CD4-positive, alpha-beta T cell treated with Interferon alpha-2 for 1 hour (primary cell): ENCODE measurements around the gene ACTRT2.

Source experiments
- DNase-seq, 2 donors: peaks; one replicate each; pipeline ENCODE4 v3.0.0-alpha.2; 2020 to 2022

ACTRT2 gene

GRCh38 chr1:2983706-2984398 lies 37.4 kb upstream of the ACTRT2 start:
- DNase-seq: no peak

GRCh38 chr1:2984399-2985061 lies 36.7 kb upstream of the ACTRT2 start:
- DNase-seq: no peak

GRCh38 chr1:2985067-2985561 lies 36.2 kb upstream of the ACTRT2 start:
- no peak for DNase-seq

GRCh38 chr1:2985694-2986548 lies 35.3 kb upstream of the ACTRT2 start:
- no peak for DNase-seq

- DNase-seq: no peak
These were observed 34.5 kb upstream of the ACTRT2 start for GRCh38 chr1:2986549-2987305.

GRCh38 chr1:2987773-2988172 lies 33.5 kb upstream of the ACTRT2 start:
- DNase-seq: no peak

GRCh38 chr1:2988256-2988655 lies 33.0 kb upstream of the ACTRT2 start:
- DNase-seq: no peak

GRCh38 chr1:2989185-2989584 lies 32.1 kb upstream of the ACTRT2 start:
- no peak for DNase-seq

GRCh38 chr1:2989976-2990375 lies 31.3 kb upstream of the ACTRT2 start:
- no peak for DNase-seq

GRCh38 chr1:2990376-2991115 lies 30.7 kb upstream of the ACTRT2 start:
- no peak for DNase-seq

- no peak for DNase-seq
These were observed 29.3 kb upstream of the ACTRT2 start for GRCh38 chr1:2991753-2992495.

GRCh38 chr1:2998503-2999100 lies 22.7 kb upstream of the ACTRT2 start:
- DNase-seq: no peak

- no peak for DNase-seq
These were observed 22.1 kb upstream of the ACTRT2 start for GRCh38 chr1:2999138-2999537.

- no peak for DNase-seq
These were observed 21.7 kb upstream of the ACTRT2 start for GRCh38 chr1:2999571-2999970.

- DNase-seq: no peak
These were observed 21.1 kb upstream of the ACTRT2 start for GRCh38 chr1:3000214-3000613.

- no peak for DNase-seq
These were observed 20.4 kb upstream of the ACTRT2 start for GRCh38 chr1:3000671-3001470.

GRCh38 chr1:3001471-3002348 lies 19.6 kb upstream of the ACTRT2 start:
- no peak for DNase-seq

GRCh38 chr1:3002349-3003038 lies 18.8 kb upstream of the ACTRT2 start:
- no peak for DNase-seq
